HG02943 (cell line): ENCODE results near the gene TEX13D.

ENCODE experiments used
- ATAC-seq: cut with Tn5 transposase; IDR thresholded peaks from one replicate; pipeline ENCODE4 v1.9.1; 2021; ENCODE audit warnings: mild to moderate bottlenecking, low read depth, moderate library complexity; ENCODE audit not compliant: unreplicated experiment

Gene TEX13D

GRCh38 chrX:124347242-124347641 is 14.8 kb downstream of the TEX13D start:
- no peak for ATAC-seq

GRCh38 chrX:124348182-124348581 is 15.7 kb downstream of the TEX13D start:
- ATAC-seq, result no peak

GRCh38 chrX:124348885-124349453 is 16.5 kb downstream of the TEX13D start:
- ATAC-seq, result no peak

GRCh38 chrX:124354648-124355047 is 22.2 kb downstream of the TEX13D start:
- ATAC-seq, result no peak

GRCh38 chrX:124358800-124359383 is 26.4 kb downstream of the TEX13D start:
- peak; percentile 63 for ATAC-seq

GRCh38 chrX:124362072-124362471 is 29.6 kb downstream of the TEX13D start:
- no peak for ATAC-seq

GRCh38 chrX:124362761-124363160 is 30.3 kb downstream of the TEX13D start:
- ATAC-seq, result no peak

- no peak for ATAC-seq
Measured at GRCh38 chrX:124369722-124370121, 37.3 kb downstream of the TEX13D start.

- ATAC-seq, result no peak
Measured at GRCh38 chrX:124373348-124373747, 40.9 kb downstream of the TEX13D start.

GRCh38 chrX:124378643-124379042 is 46.2 kb downstream of the TEX13D start:
- no peak for ATAC-seq

- no peak for ATAC-seq
Measured at GRCh38 chrX:124383354-124383753, 50.9 kb downstream of the TEX13D start.

GRCh38 chrX:124386401-124386800 is 53.9 kb downstream of the TEX13D start:
- no peak for ATAC-seq
